Naive B cell (primary cell): ENCODE data around the gene UQCC2. TPM values are rescaled to one million over a fixed set of nuclear protein-coding genes. Genes with fewer than 3 reads are reported as not detected.

Experiments
- ATAC-seq, 2 donors: fragments of 150-1000 bp; cut with Tn5 transposase; 2 replicates each; pipeline ENCODE4 v1.10.0; 2021; ENCODE audit warnings: low read depth in 2 of 2, mild to moderate bottlenecking in 2 of 2, moderate library complexity in 2 of 2
- DNase-seq: peaks from one replicate; pipeline ENCODE4 v3.0.0; 2022
- H3K27ac Mint-ChIP-seq, 6 donors: one replicate each; pipeline ENCODE4 v1.8.0; 2020 to 2022; ENCODE audit warnings: mild to moderate bottlenecking in 6 of 6, mixed read lengths in 6 of 6, moderate library complexity in 5 of 6, inconsistent platforms in 2 of 6
- H3K27me3 Mint-ChIP-seq, 3 donors: one replicate each; pipeline ENCODE4 v1.8.0; 2021 to 2022; ENCODE audit warnings: mixed read lengths in 3 of 3, mild to moderate bottlenecking in 1 of 3
- H3K36me3 Mint-ChIP-seq, 2 donors: one replicate each; pipeline ENCODE4 v1.8.0; 2020 to 2022; ENCODE audit warnings: mixed read lengths in 2 of 2, inconsistent platforms in 1 of 2, mild to moderate bottlenecking in 1 of 2
- H3K4me1 Mint-ChIP-seq, 3 donors: one replicate each; pipeline ENCODE4 v1.8.0; 2020 to 2022; ENCODE audit warnings: mixed read lengths in 3 of 3, inconsistent platforms in 1 of 3, mild to moderate bottlenecking in 1 of 3, moderate library complexity in 1 of 3
- H3K4me3 Mint-ChIP-seq, 8 donors: one replicate each; pipeline ENCODE4 v1.8.0; 2020 to 2022; ENCODE audit warnings: mild to moderate bottlenecking in 8 of 8, mixed read lengths in 8 of 8, moderate library complexity in 8 of 8, inconsistent platforms in 2 of 8
- H3K9me3 Mint-ChIP-seq, 7 donors: one replicate each; pipeline ENCODE4 v1.8.0; 2020 to 2022; ENCODE audit warnings: mixed read lengths in 7 of 7, mild to moderate bottlenecking in 5 of 7, inconsistent platforms in 2 of 7, moderate library complexity in 1 of 7
- polyA plus RNA-seq, 6 donors: library from polyadenylated mRNA; unstranded; fragments of 300-500 nt; fragmentation: Illumina TruSeq; gene quantifications; one replicate each; pipeline ENCODE4 v1.2.3, GENCODE V29; 2021; ENCODE audit warnings: low read depth in 6 of 6

UQCC2 gene
- polyA plus RNA-seq, 6 donors from 2014 or later, result 29.4 to 53.0 (median 44.4) TPM

- ATAC-seq (no peak), DNase-seq (no peak)
- H3K9me3 Mint-ChIP-seq, result no peaks in the 10 kb centered on the region
- no peaks in the 10 kb centered on the region for H3K36me3 Mint-ChIP-seq
- H3K27ac Mint-ChIP-seq, result no peak overlapping the region
- H3K4me1 Mint-ChIP-seq, result peaks cover 10 to 18% (median 11%) of the 10 kb centered on the region in 3 donors
- H3K27me3 Mint-ChIP-seq, result peaks cover 0 to 9% (median 0%) of the 10 kb centered on the region in 3 donors
- no peak overlapping the region for H3K4me3 Mint-ChIP-seq
Observed at GRCh38 chr6:33716890-33717632, 5.6 kb upstream of the UQCC2 start.

- DNase-seq, result no peak
- H3K27me3 Mint-ChIP-seq, result peaks cover 0 to 9% (median 0%) of the 10 kb centered on the region in 3 donors
Observed at GRCh38 chr6:33716379-33716778, 4.9 kb upstream of the UQCC2 start.

GRCh38 chr6:33714385-33715040 is 3.0 kb upstream of the UQCC2 start:
- H3K4me3 Mint-ChIP-seq, result no peak overlapping the region
- H3K4me1 Mint-ChIP-seq, result peaks cover 19 to 28% (median 22%) of the 10 kb centered on the region in 3 donors
- ATAC-seq (no peak), DNase-seq (no peak)
- H3K9me3 Mint-ChIP-seq, result no peaks in the 10 kb centered on the region
- H3K27ac Mint-ChIP-seq, result peak overlapping the region in 2 of 6 donors; percentile 39 to 64
- H3K27me3 Mint-ChIP-seq, result peaks cover 0 to 7% (median 0%) of the 10 kb centered on the region in 3 donors
- no peaks in the 10 kb centered on the region for H3K36me3 Mint-ChIP-seq

More at GRCh38 chr6:33716379-33716778, 4.9 kb upstream of the UQCC2 start:
- Mint-ChIP-seq H3K36me3 (no peaks in the 10 kb centered on the region), H3K9me3 (no peaks in the 10 kb centered on the region), H3K4me1 (peaks cover 10 to 21% (median 11%) of the 10 kb centered on the region in 3 donors), H3K27ac (peak overlapping the region in 1 of 6 donors; percentile 38), H3K4me3 (no peak overlapping the region)
- no peak for ATAC-seq

- no peak for DNase-seq
- Mint-ChIP-seq H3K4me3 (peak overlapping the region in 1 of 8 donors; percentile 67), H3K4me1 (peaks cover 24 to 32% (median 27%) of the 10 kb centered on the region in 3 donors), H3K27ac (peak overlapping the region in 1 of 6 donors; percentile 6), H3K9me3 (no peaks in the 10 kb centered on the region), H3K27me3 (no peaks in the 10 kb centered on the region), H3K36me3 (peaks cover 4 to 6% of the 10 kb centered on the region in 2 donors)
- ATAC-seq, result no peak
Observed at GRCh38 chr6:33713786-33714185, 2.3 kb upstream of the UQCC2 start.

GRCh38 chr6:33712914-33713313 is 1.4 kb upstream of the UQCC2 start:
- peak overlapping the region in 3 of 8 donors; percentile 2 to 99 (median 67) for H3K4me3 Mint-ChIP-seq
- no peaks in the 10 kb centered on the region for H3K27me3 Mint-ChIP-seq
- no peak overlapping the region for H3K27ac Mint-ChIP-seq
- H3K9me3 Mint-ChIP-seq, result no peaks in the 10 kb centered on the region
- H3K4me1 Mint-ChIP-seq, result peaks cover 24 to 31% (median 31%) of the 10 kb centered on the region in 3 donors
- H3K36me3 Mint-ChIP-seq, result peaks cover 4 to 7% of the 10 kb centered on the region in 2 donors
- no peak for DNase-seq
- ATAC-seq, result no peak

- H3K4me1 Mint-ChIP-seq, result peaks cover 29 to 41% (median 40%) of the 10 kb centered on the region in 3 donors
- H3K9me3 Mint-ChIP-seq, result no peaks in the 10 kb centered on the region
- ATAC-seq (no peak), DNase-seq (no peak)
- H3K27me3 Mint-ChIP-seq, result no peaks in the 10 kb centered on the region
- peaks cover 4 to 7% of the 10 kb centered on the region in 2 donors for H3K36me3 Mint-ChIP-seq
- peak overlapping the region; percentile 94 to 100 (median 99) for H3K4me3 Mint-ChIP-seq
- H3K27ac Mint-ChIP-seq, result peak overlapping the region; percentile 92 to 99 (median 98)
Observed at GRCh38 chr6:33710296-33711121, 991 bp downstream of the UQCC2 start.

- Mint-ChIP-seq H3K27ac (peak overlapping the region in 3 of 6 donors; percentile 29 to 85 (median 43)), H3K4me3 (peak overlapping the region; percentile 2 to 99 (median 19)), H3K27me3 (no peaks in the 10 kb centered on the region), H3K9me3 (no peaks in the 10 kb centered on the region), H3K4me1 (peaks cover 29 to 45% (median 44%) of the 10 kb centered on the region in 3 donors), H3K36me3 (peaks cover 4 to 7% of the 10 kb centered on the region in 2 donors)
- no peak for ATAC-seq
- no peak for DNase-seq
Observed at GRCh38 chr6:33709605-33710295, 1.8 kb downstream of the UQCC2 start.

GRCh38 chr6:33708516-33709204 is 2.8 kb downstream of the UQCC2 start:
- H3K27me3 Mint-ChIP-seq, result no peaks in the 10 kb centered on the region
- peaks cover 25 to 52% (median 47%) of the 10 kb centered on the region in 3 donors for H3K4me1 Mint-ChIP-seq
- H3K9me3 Mint-ChIP-seq, result no peaks in the 10 kb centered on the region
- peaks cover 4 to 7% of the 10 kb centered on the region in 2 donors for H3K36me3 Mint-ChIP-seq
- H3K4me3 Mint-ChIP-seq, result peak overlapping the region in 1 of 8 donors; percentile 94
- no peak for DNase-seq
- H3K27ac Mint-ChIP-seq, result no peak overlapping the region
- no peak for ATAC-seq

- peaks cover 25 to 56% (median 45%) of the 10 kb centered on the region in 3 donors for H3K4me1 Mint-ChIP-seq
- H3K4me3 Mint-ChIP-seq, result peak overlapping the region in 1 of 8 donors; percentile 94
- no peaks in the 10 kb centered on the region for H3K27me3 Mint-ChIP-seq
- H3K36me3 Mint-ChIP-seq, result peaks cover 4 to 7% of the 10 kb centered on the region in 2 donors
- H3K27ac Mint-ChIP-seq, result peak overlapping the region in 1 of 6 donors; percentile 40
- no peak for DNase-seq
- H3K9me3 Mint-ChIP-seq, result no peaks in the 10 kb centered on the region
- no peak for ATAC-seq
Observed at GRCh38 chr6:33707771-33708170, 3.7 kb downstream of the UQCC2 start.

- Mint-ChIP-seq H3K9me3 (no peaks in the 10 kb centered on the region), H3K27me3 (no peaks in the 10 kb centered on the region), H3K27ac (peak overlapping the region in 3 of 6 donors; percentile 16 to 74 (median 51)), H3K4me3 (peak overlapping the region in 1 of 8 donors; percentile 34), H3K4me1 (peaks cover 26 to 48% (median 45%) of the 10 kb centered on the region in 3 donors), H3K36me3 (peaks cover 4 to 7% of the 10 kb centered on the region in 2 donors)
- DNase-seq (no peak), ATAC-seq (no peak)
Observed at GRCh38 chr6:33705955-33706725, 5.4 kb downstream of the UQCC2 start.

- H3K27me3 Mint-ChIP-seq, result no peaks in the 10 kb centered on the region
- ATAC-seq (no peak), DNase-seq (no peak)
- H3K9me3 Mint-ChIP-seq, result no peaks in the 10 kb centered on the region
- peaks cover 24 to 46% (median 44%) of the 10 kb centered on the region in 3 donors for H3K4me1 Mint-ChIP-seq
- H3K4me3 Mint-ChIP-seq, result no peak overlapping the region
- no peak overlapping the region for H3K27ac Mint-ChIP-seq
- H3K36me3 Mint-ChIP-seq, result peaks cover 4 to 7% of the 10 kb centered on the region in 2 donors
Observed at GRCh38 chr6:33705268-33705885, 6.1 kb downstream of the UQCC2 start.
